ENCODE measurements around the gene NRG3. TPM values are rescaled to one million over a fixed set of nuclear protein-coding genes. Genes with fewer than 3 reads are reported as not detected.

NRG3 gene
- total RNA-seq, 1 donor from 2014 or later, result not detected

DNA sequence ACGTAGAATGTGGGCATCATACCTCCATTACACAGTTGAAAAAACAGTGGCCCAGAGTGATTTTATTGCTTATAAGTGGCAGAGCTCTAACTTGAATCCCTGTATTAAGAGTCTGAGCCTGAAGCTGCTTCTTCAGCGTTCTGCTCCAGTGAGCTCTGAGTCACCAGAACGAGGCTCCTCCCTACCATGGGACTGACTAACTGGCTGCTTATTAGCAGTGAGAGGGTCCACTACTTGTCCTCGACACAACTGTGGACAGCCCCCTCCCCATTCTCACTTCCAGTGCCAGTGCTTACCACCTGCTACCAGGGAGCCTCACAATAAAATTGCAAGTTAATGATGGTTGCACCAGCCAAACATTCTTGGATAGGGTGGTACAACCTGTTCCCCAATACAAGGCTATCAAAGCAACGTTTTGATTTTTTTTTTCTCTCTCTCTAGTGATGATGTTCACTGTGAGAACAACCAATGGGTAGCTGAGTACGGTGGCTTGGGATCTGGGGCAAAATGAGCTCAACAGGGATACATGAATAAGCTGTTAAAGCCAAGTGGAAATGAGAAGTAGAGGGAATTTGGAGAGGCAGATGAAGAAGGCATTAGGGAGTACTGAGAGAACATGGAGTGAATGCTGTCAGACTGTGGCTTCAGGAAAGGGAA lies 2.7 kb upstream of the NRG3 start:
- DNase-seq (ENCODE audit: low spot score), result no peak
- H3K4me1 Mint-ChIP-seq (ENCODE audit: low read depth), result peaks cover 8% of the 10 kb centered on the region
- H3K36me3 Mint-ChIP-seq (ENCODE audit: low read depth), result peaks cover 2% of the 10 kb centered on the region
- H3K9me3 Mint-ChIP-seq, result no peaks in the 10 kb centered on the region
- H3K27me3 Mint-ChIP-seq (ENCODE audit: insufficient read depth), result peaks cover 39% of the 10 kb centered on the region
- no peak overlapping the region for H3K4me3 Mint-ChIP-seq
- no peak overlapping the region for H3K27ac Mint-ChIP-seq
- intact Hi-C loops (cut with micrococcal nuclease), result no loop called here

- H3K4me1 Mint-ChIP-seq (ENCODE audit: low read depth), result peaks cover 8% of the 10 kb centered on the region
- H3K9me3 Mint-ChIP-seq, result no peaks in the 10 kb centered on the region
- peaks cover 2% of the 10 kb centered on the region for H3K36me3 Mint-ChIP-seq (ENCODE audit: low read depth)
- peaks cover 42% of the 10 kb centered on the region for H3K27me3 Mint-ChIP-seq (ENCODE audit: insufficient read depth)
- no peak overlapping the region for H3K4me3 Mint-ChIP-seq
- DNase-seq (ENCODE audit: low spot score), result no peak
- H3K27ac Mint-ChIP-seq, result no peak overlapping the region
- intact Hi-C loops (cut with micrococcal nuclease), result no loop called here
These were observed 1.6 kb upstream of the NRG3 start for GRCh38 chr10:81873231-81873931.

DNA sequence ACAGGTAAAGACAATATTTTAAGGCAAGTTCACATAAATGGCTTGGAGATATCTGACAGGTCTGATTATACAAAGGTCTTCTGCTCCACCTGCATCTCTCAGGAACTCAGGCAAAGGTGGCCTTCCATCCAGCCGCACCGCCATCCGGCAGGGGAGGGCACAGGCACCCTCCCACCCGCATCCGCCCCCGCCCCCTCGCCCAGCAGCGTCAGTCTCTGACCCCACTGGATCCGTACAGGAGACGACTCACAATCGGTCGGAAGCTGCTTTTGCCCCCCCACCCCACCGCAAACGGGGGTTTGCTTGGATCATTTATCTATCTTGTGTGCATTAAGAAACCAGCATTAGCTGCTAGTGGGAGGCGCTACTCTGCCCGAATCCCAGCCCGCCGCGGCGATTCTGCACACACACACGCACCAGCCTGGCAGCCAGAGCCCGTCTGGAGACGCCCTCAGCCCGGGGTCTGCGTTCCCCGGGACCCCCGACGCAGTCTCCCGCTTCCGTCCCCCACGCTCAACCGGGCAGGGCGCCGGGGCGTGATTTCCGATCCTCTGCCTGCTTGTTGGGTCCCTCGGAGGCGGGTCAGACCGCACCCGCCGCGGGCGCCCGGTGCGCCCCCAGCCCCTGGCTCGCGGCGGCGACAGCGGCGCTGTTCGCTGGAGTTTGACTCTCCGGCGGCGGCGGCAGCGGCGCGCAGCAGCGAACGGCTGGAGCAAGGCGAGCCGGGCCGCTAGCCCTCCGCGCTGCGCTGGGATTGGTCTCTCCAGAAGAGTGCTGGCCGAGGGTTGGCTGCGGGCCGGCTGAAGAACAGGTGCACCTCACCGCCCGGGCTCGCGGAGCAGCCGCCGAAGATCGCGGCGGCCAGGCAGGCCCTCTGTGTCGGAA lies 820 bp upstream of the NRG3 start:
- DNase-seq (ENCODE audit: low spot score), result no peak
- peaks cover 44% of the 10 kb centered on the region for H3K27me3 Mint-ChIP-seq (ENCODE audit: insufficient read depth)

DNA sequence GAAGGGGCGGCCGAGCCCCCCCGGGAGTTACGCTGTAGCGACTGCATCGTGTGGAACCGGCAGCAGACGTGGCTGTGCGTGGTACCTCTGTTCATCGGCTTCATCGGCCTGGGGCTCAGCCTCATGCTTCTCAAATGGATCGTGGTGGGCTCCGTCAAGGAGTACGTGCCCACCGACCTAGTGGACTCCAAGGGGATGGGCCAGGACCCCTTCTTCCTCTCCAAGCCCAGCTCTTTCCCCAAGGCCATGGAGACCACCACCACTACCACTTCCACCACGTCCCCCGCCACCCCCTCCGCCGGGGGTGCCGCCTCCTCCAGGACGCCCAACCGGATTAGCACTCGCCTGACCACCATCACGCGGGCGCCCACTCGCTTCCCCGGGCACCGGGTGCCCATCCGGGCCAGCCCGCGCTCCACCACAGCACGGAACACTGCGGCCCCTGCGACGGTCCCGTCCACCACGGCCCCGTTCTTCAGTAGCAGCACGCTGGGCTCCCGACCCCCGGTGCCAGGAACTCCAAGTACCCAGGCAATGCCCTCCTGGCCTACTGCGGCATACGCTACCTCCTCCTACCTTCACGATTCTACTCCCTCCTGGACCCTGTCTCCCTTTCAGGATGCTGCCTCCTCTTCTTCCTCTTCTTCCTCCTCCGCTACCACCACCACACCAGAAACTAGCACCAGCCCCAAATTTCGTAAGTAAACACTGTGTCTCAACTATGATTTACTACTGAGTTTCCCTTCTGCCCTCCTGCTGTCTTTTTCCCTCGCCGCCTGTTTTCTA lies 666 bp downstream of the NRG3 start:
- peaks cover 46% of the 10 kb centered on the region for H3K27me3 Mint-ChIP-seq (ENCODE audit: insufficient read depth)
- H3K4me3 Mint-ChIP-seq, result peak overlapping the region; percentile 49

More for the DNA sequence above, 820 bp upstream of the NRG3 start:
- Mint-ChIP-seq H3K4me3 (no peak overlapping the region), H3K36me3 (ENCODE audit: low read depth) (peaks cover 2% of the 10 kb centered on the region), H3K27ac (no peak overlapping the region), H3K4me1 (ENCODE audit: low read depth) (peaks cover 8% of the 10 kb centered on the region), H3K9me3 (no peaks in the 10 kb centered on the region)
- intact Hi-C loops (cut with micrococcal nuclease), result no loop called here

DNA sequence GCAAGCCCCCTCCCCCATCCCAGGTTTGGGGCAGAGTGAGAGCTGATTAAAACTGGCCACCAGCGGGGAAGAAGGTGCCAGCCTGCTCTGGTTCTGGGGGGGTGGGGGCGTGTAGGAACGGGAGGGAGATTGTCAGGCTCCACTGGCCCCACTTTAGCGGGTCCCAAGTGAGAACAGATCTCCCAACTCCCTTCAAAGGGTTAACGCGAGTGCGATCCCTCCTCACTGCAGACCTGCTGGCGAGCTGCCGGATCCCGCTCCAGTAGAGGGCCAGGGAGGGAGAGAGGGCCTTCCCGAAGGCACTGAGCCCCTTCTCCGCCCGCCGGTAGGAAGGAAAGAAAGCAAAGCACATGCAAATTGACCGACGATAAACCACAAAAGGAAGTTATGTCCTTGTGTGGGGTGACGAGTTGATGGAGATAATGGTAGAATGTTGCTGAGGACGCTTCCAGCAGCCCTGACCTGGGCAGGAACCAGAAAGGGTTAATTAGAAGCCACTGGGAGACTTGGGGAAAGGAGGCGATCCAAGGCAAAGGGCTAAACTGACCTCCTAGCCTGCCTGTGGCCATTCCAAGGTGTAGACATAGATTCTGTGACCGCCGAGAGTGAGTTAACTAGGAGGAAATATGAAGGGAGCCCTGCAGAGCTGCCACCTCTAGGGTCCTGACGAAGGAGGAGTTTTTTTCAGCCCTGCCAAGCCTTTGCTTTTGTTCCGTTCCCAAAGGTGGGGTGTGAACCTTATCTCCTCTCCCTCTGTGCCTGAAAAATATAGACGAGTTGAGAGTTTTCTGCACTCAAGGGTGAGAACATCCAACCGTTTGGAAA lies 1.5 kb downstream of the NRG3 start:
- H3K4me1 Mint-ChIP-seq (ENCODE audit: low read depth), result peaks cover 8% of the 10 kb centered on the region
- peak overlapping the region; percentile 49 for H3K4me3 Mint-ChIP-seq
- intact Hi-C loops (cut with micrococcal nuclease), result no loop called here

More for the DNA sequence above, 666 bp downstream of the NRG3 start:
- H3K4me1 Mint-ChIP-seq (ENCODE audit: low read depth), result peaks cover 8% of the 10 kb centered on the region
- H3K27ac Mint-ChIP-seq, result peak overlapping the region; percentile 48
- H3K36me3 Mint-ChIP-seq (ENCODE audit: low read depth), result peaks cover 2% of the 10 kb centered on the region
- DNase-seq (ENCODE audit: low spot score), result no peak
- no peaks in the 10 kb centered on the region for H3K9me3 Mint-ChIP-seq
- intact Hi-C loops (cut with micrococcal nuclease), result no loop called here

GRCh38 chr10:81877596-81877995 lies 2.6 kb downstream of the NRG3 start:
- peaks cover 36% of the 10 kb centered on the region for H3K27me3 Mint-ChIP-seq (ENCODE audit: insufficient read depth)
- peaks cover 8% of the 10 kb centered on the region for H3K4me1 Mint-ChIP-seq (ENCODE audit: low read depth)
- H3K9me3 Mint-ChIP-seq, result no peaks in the 10 kb centered on the region
- no peak for DNase-seq (ENCODE audit: low spot score)
- H3K36me3 Mint-ChIP-seq (ENCODE audit: low read depth), result peaks cover 2% of the 10 kb centered on the region
- intact Hi-C loops (cut with micrococcal nuclease), result no loop called here
- no peak overlapping the region for H3K4me3 Mint-ChIP-seq
- H3K27ac Mint-ChIP-seq, result no peak overlapping the region

More for the DNA sequence above, 1.5 kb downstream of the NRG3 start:
- Mint-ChIP-seq H3K36me3 (ENCODE audit: low read depth) (peaks cover 2% of the 10 kb centered on the region), H3K9me3 (no peaks in the 10 kb centered on the region), H3K27me3 (ENCODE audit: insufficient read depth) (peaks cover 43% of the 10 kb centered on the region), H3K27ac (no peak overlapping the region)
- no peak for DNase-seq (ENCODE audit: low spot score)

GRCh38 chr10:81882011-81882410 lies 7.0 kb downstream of the NRG3 start:
- H3K36me3 Mint-ChIP-seq (ENCODE audit: low read depth), result no peaks in the 10 kb centered on the region
- H3K4me3 Mint-ChIP-seq, result no peak overlapping the region
- H3K27me3 Mint-ChIP-seq (ENCODE audit: insufficient read depth), result peaks cover 10% of the 10 kb centered on the region
- H3K4me1 Mint-ChIP-seq (ENCODE audit: low read depth), result no peaks in the 10 kb centered on the region
- no peak overlapping the region for H3K27ac Mint-ChIP-seq
- intact Hi-C loops (cut with micrococcal nuclease), result no loop called here
- no peak for DNase-seq (ENCODE audit: low spot score)
- H3K9me3 Mint-ChIP-seq, result no peaks in the 10 kb centered on the region

DNA sequence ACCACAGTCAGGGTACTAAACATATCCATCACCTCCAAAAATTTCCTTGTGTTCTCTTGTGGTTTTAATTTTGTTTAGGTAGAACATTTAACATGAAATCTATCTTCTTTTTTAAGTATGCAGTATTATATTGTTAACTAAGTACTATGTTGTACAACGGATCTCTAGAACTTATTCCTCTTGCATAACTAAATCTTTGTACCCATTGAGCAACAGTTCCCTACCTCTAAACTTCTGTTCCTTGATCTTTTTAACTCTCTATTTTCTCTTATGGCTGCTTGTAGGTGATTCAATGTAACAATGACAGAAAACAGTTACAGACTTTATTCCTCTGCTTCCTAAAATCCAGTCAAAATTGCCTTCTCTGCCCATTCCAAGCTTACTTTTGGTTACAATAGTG lies 9.9 kb downstream of the NRG3 start:
- no peak overlapping the region for H3K4me3 Mint-ChIP-seq
- H3K9me3 Mint-ChIP-seq, result no peaks in the 10 kb centered on the region
- H3K4me1 Mint-ChIP-seq (ENCODE audit: low read depth), result no peaks in the 10 kb centered on the region
- no peaks in the 10 kb centered on the region for H3K27me3 Mint-ChIP-seq (ENCODE audit: insufficient read depth)
- no peak for DNase-seq (ENCODE audit: low spot score)
- intact Hi-C loops (cut with micrococcal nuclease), result no loop called here
- H3K36me3 Mint-ChIP-seq (ENCODE audit: low read depth), result no peaks in the 10 kb centered on the region
- no peak overlapping the region for H3K27ac Mint-ChIP-seq

DNA sequence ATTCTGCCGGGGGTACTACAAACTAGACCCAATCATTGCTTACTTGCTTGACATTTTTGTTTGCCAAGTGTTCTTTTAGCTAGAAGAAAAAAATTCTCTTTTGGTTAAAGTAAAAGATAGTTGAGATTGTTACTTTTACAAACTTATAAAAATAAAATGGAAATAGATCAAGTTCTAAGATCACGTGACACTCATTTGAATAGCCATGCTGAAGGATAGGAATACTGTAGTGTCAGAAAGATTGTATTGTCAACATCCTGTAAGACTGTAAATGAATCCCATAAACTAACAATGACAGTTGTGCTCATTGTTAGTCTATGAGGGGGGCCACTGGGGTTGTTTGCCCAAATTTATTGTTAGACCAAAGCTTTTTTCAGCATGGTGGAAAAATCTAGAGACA lies 10.5 kb downstream of the NRG3 start:
- Mint-ChIP-seq H3K27ac (no peak overlapping the region), H3K4me3 (no peak overlapping the region), H3K4me1 (ENCODE audit: low read depth) (no peaks in the 10 kb centered on the region), H3K27me3 (ENCODE audit: insufficient read depth) (no peaks in the 10 kb centered on the region), H3K9me3 (no peaks in the 10 kb centered on the region), H3K36me3 (ENCODE audit: low read depth) (no peaks in the 10 kb centered on the region)
- intact Hi-C loops (cut with micrococcal nuclease), result no loop called here
- DNase-seq (ENCODE audit: low spot score), result no peak

GRCh38 chr10:81886939-81887338 lies 11.9 kb downstream of the NRG3 start:
- Mint-ChIP-seq H3K9me3 (no peaks in the 10 kb centered on the region), H3K36me3 (ENCODE audit: low read depth) (no peaks in the 10 kb centered on the region), H3K4me3 (no peak overlapping the region), H3K27ac (no peak overlapping the region), H3K27me3 (ENCODE audit: insufficient read depth) (no peaks in the 10 kb centered on the region), H3K4me1 (ENCODE audit: low read depth) (no peaks in the 10 kb centered on the region)
- intact Hi-C loops (cut with micrococcal nuclease), result no loop called here
- no peak for DNase-seq (ENCODE audit: low spot score)

DNA sequence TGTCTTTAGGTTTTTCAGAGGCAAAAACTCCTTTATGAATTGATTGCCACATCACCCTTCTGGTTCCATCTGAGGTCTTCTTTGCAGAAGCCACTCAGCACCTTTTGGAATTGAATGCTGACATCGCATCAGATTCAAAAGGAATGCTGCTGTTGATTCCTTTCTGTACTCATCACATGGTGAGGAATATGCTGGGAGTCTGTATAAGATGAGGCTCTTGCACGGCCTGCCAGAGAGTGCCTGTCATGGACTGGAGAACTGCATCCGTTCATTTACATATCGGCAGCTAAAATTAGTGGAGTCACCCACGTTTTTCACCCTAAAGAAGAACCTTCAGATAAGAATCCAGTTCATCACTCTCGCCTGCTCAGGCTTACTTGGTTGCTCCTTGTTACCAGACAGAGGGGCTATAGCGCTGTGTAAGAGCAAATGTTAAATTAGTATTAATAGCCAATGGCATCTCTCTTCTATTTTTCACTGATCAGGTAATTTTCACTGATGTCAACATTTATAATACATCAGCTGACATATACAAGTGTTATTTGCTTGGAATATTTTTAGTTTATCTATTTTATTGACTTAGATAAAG lies 14.3 kb downstream of the NRG3 start:
- intact Hi-C loops (cut with micrococcal nuclease), result no loop called here
- H3K9me3 Mint-ChIP-seq, result no peaks in the 10 kb centered on the region
- no peak overlapping the region for H3K27ac Mint-ChIP-seq
- no peak overlapping the region for H3K4me3 Mint-ChIP-seq
- H3K4me1 Mint-ChIP-seq (ENCODE audit: low read depth), result no peaks in the 10 kb centered on the region
- H3K36me3 Mint-ChIP-seq (ENCODE audit: low read depth), result no peaks in the 10 kb centered on the region
- no peaks in the 10 kb centered on the region for H3K27me3 Mint-ChIP-seq (ENCODE audit: insufficient read depth)
- DNase-seq (ENCODE audit: low spot score), result no peak

All from activated T-helper 1 cell treated with anti-CD3 and anti-CD28 coated beads, Interleukin-12 subunit alpha, Interleukin-12 subunit beta, Interleukin-2, Interleukin-4 antibody, amounts not matched to agents 30 ng/mL and 10 ng/mL and 1 ng/mL, durations not matched to agents 14 hours and 24 hours and 36 hours (primary cell).